ENCODE data around the gene ATXN1.

DNA sequence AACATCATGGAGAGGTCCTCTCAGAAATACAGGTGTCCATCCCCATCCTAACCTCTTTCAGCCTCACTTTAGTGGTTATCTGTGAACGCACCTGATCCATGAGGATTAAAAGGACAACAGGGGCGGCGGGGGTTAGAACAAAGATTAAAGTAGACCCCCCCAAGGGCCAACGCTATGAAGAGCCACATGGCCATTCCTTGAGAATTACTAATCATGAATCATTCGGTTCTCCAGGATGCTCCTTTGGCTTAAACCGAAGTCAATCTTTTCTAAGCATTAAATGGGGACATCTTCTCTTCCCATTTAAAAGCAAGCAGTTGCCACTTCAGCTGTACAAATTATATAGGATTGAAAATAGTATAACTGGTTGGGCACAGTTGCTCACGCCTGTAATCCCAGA, 310.4 kb downstream of the ATXN1 start:
- TF ChIP-seq POLR2A (IDR thresholded peaks at IDR 0.05; ENCODE audit: control extremely low read depth in 1 of 2, low read depth in 2 of 2, low read length in 2 of 2): no peak
- TF ChIP-seq KDM5A (IDR thresholded peaks at IDR 0.05; ENCODE audit: low read length): no peak
- no peak for TF ChIP-seq RAD21 (IDR thresholded peaks at IDR 0.05 in 1 of 2, conservative IDR thresholded peaks at IDR 0.05 in 1 of 2; ENCODE audit: low read depth in 2 of 2, low read length in 2 of 2)
- TF ChIP-seq, protein P1, sequence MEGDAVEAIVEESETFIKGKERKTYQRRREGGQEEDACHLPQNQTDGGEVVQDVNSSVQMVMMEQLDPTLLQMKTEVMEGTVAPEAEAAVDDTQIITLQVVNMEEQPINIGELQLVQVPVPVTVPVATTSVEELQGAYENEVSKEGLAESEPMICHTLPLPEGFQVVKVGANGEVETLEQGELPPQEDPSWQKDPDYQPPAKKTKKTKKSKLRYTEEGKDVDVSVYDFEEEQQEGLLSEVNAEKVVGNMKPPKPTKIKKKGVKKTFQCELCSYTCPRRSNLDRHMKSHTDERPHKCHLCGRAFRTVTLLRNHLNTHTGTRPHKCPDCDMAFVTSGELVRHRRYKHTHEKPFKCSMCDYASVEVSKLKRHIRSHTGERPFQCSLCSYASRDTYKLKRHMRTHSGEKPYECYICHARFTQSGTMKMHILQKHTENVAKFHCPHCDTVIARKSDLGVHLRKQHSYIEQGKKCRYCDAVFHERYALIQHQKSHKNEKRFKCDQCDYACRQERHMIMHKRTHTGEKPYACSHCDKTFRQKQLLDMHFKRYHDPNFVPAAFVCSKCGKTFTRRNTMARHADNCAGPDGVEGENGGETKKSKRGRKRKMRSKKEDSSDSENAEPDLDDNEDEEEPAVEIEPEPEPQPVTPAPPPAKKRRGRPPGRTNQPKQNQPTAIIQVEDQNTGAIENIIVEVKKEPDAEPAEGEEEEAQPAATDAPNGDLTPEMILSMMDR (IDR thresholded peaks at IDR 0.05; ENCODE audit: control extremely low read depth in 1 of 3, insufficient read depth in 1 of 3, low read depth in 1 of 3, low read length in 3 of 3): no peak
